GM19452 (cell line): ENCODE results near the gene LIN28A.

Experiments
- ATAC-seq: cut with Tn5 transposase; IDR thresholded peaks from one replicate; pipeline ENCODE4 v1.9.1; 2021; ENCODE audit not compliant: unreplicated experiment

LIN28A gene

GRCh38 chr1:26478159-26478558, 67.5 kb downstream of the LIN28A start:
- no peak for ATAC-seq

GRCh38 chr1:26478988-26479387, 68.4 kb downstream of the LIN28A start:
- ATAC-seq: no peak
